ENCODE results near the gene LRRC4C.

LRRC4C gene

DNA sequence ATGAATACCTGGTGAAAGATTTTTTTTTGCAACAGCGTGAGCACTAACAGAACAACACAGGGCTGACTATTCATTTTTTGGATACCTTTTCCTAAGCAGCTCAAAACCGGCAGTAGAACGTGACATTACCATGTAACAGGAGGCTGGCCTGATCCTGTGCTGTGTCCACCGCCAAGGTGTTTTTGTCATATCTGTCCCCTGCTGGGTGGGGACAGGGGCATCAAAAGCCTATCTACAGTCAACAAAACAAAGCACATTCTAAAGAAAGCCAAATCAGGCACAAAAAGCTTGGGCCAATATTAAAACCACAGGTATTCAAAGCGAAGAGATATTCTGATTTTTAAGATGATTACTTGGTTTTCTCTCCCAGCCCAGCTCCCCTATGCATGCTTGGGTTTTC, 151.2 kb downstream of the LRRC4C start:
- Histone ChIP-seq H4K12ac (ENCODE audit: low read depth, low read length) (no peak overlapping the region), H2AK5ac (ENCODE audit: low read length) (no peak overlapping the region), H2BK12ac (ENCODE audit: low read length) (no peak overlapping the region), H3K4me3 (ENCODE audit: low read depth, low read length) (no peak overlapping the region), H2BK120ac (ENCODE audit: insufficient read depth, low read length, poor library complexity) (no peak overlapping the region), H3K4me1 (ENCODE audit: control insufficient read depth in 1 of 2, insufficient read depth in 2 of 2, low read length in 2 of 2) (no peaks in the 10 kb centered on the region), H3K27ac (ENCODE audit: low read depth, low read length) (no peak overlapping the region), H3K14ac (ENCODE audit: low read length) (no peak overlapping the region), H3K9me3 (ENCODE audit: insufficient read depth, low read depth, low read length) (no peaks in the 10 kb centered on the region), H2AFZ (ENCODE audit: insufficient read depth, low read length, poor library complexity) (no peak overlapping the region), H3K36me3 (ENCODE audit: control insufficient read depth in 1 of 2, insufficient read depth in 2 of 2, low read length in 2 of 2) (no peaks in the 10 kb centered on the region), H4K8ac (ENCODE audit: low read depth, low read length) (no peak overlapping the region), H3K9ac (ENCODE audit: low read length) (no peak overlapping the region), H3K79me2 (ENCODE audit: control insufficient read depth, insufficient read depth, low read length, poor library complexity) (no peaks in the 10 kb centered on the region), H2BK5ac (ENCODE audit: low read depth, low read length, poor library complexity) (no peak overlapping the region), H3K18ac (ENCODE audit: low read length) (no peak overlapping the region), H3K4ac (ENCODE audit: low read depth, low read length) (no peak overlapping the region), H3K23ac (ENCODE audit: low read length) (no peak overlapping the region), H4K91ac (ENCODE audit: low read depth, low read length) (no peak overlapping the region), H3K4me2 (ENCODE audit: low read length) (no peak overlapping the region), H3K79me1 (ENCODE audit: low read length) (no peaks in the 10 kb centered on the region), H3K27me3 (ENCODE audit: insufficient read depth, low read length) (no peaks in the 10 kb centered on the region)
- no CpG with 5 or more reads among the region's 5 CpGs for WGBS (ENCODE audit: extremely low coverage, insufficient coverage, insufficient read length)
- no peak for DNase-seq

DNA sequence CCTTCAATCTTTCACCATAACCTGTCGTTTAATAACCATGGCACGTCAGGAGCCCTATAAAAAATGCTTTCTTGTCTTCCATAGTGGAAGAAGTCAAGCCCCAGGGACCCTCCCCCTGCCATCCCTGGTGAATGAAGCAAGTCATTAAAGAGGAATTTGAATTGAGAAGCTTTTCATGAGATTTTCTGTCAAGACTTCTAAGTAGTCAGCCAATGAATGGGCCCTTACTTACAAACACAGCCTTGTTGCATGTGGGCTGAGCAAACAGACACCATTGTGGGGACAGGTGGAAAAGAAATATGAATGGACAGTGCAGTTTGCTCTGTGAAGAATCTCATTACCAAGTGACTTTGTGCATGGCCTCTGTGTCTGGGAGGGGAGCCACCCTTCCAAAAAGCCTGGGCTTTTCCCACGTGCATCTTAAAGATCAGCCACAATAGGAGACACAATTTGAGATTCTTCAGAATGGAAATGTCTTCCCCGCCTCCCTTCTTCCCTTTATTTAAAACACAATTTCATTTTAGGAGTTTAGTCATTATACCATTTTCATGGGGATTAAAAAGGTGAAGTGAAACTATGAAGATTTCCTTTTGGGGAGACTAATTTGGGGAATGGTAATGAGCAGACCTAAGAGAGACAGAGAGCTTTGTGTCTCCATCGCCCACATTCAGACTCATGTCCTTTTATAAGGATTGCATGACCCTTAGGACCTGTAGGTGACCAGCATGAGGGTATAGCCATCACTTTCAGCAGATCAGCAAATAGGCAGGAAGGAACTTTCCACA, 152.0 kb downstream of the LRRC4C start:
- H2BK5ac ChIP-seq (ENCODE audit: low read depth, low read length, poor library complexity), result no peak overlapping the region
- no peak for DNase-seq
- H3K9ac ChIP-seq (ENCODE audit: low read length), result no peak overlapping the region
- no peaks in the 10 kb centered on the region for H3K79me1 ChIP-seq (ENCODE audit: low read length)
- H3K4me3 ChIP-seq (ENCODE audit: low read depth, low read length), result no peak overlapping the region
- no peak overlapping the region for H3K4ac ChIP-seq (ENCODE audit: low read depth, low read length)
- no peak overlapping the region for H3K14ac ChIP-seq (ENCODE audit: low read length)
- H3K27ac ChIP-seq (ENCODE audit: low read depth, low read length), result no peak overlapping the region
- H2BK120ac ChIP-seq (ENCODE audit: insufficient read depth, low read length, poor library complexity), result no peak overlapping the region
- WGBS (ENCODE audit: extremely low coverage, insufficient coverage, insufficient read length), result no CpG with 5 or more reads among the region's 5 CpGs
- no peaks in the 10 kb centered on the region for H3K79me2 ChIP-seq (ENCODE audit: control insufficient read depth, insufficient read depth, low read length, poor library complexity)
- no peak overlapping the region for H3K23ac ChIP-seq (ENCODE audit: low read length)
- H3K4me1 ChIP-seq (ENCODE audit: control insufficient read depth in 1 of 2, insufficient read depth in 2 of 2, low read length in 2 of 2), result no peaks in the 10 kb centered on the region
- H2BK12ac ChIP-seq (ENCODE audit: low read length), result no peak overlapping the region
- no peak overlapping the region for H3K4me2 ChIP-seq (ENCODE audit: low read length)
- H3K27me3 ChIP-seq (ENCODE audit: insufficient read depth, low read length), result no peaks in the 10 kb centered on the region
- no peak overlapping the region for H4K91ac ChIP-seq (ENCODE audit: low read depth, low read length)
- no peaks in the 10 kb centered on the region for H3K36me3 ChIP-seq (ENCODE audit: control insufficient read depth in 1 of 2, insufficient read depth in 2 of 2, low read length in 2 of 2)
- no peak overlapping the region for H3K18ac ChIP-seq (ENCODE audit: low read length)
- H4K12ac ChIP-seq (ENCODE audit: low read depth, low read length), result no peak overlapping the region
- no peaks in the 10 kb centered on the region for H3K9me3 ChIP-seq (ENCODE audit: insufficient read depth, low read depth, low read length)
- no peak overlapping the region for H4K8ac ChIP-seq (ENCODE audit: low read depth, low read length)
- H2AK5ac ChIP-seq (ENCODE audit: low read length), result no peak overlapping the region
- H2AFZ ChIP-seq (ENCODE audit: insufficient read depth, low read length, poor library complexity), result no peak overlapping the region

DNA sequence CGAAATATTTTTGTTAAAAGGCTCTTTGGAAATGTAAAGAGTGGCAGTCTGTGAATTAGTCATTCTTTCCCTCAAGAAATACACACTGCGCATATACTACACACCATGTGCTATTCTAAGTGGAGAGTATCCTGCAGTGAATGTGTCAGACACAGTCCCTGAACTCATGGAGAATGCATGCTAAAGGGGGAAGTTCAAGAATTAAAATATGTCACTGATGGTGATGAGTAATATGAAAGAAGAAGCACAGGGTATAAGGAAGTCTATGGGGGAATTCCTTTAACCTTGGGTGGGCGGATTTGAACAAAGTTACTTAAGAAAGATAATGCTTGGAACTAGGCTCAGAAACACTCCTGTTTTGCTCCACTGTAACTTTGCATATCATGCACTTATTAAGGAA, 153.0 kb downstream of the LRRC4C start:
- Histone ChIP-seq H2AFZ (ENCODE audit: insufficient read depth, low read length, poor library complexity) (no peak overlapping the region), H3K4ac (ENCODE audit: low read depth, low read length) (no peak overlapping the region), H3K79me1 (ENCODE audit: low read length) (no peaks in the 10 kb centered on the region), H3K23ac (ENCODE audit: low read length) (no peak overlapping the region), H2AK5ac (ENCODE audit: low read length) (no peak overlapping the region), H3K27ac (ENCODE audit: low read depth, low read length) (no peak overlapping the region), H3K79me2 (ENCODE audit: control insufficient read depth, insufficient read depth, low read length, poor library complexity) (no peaks in the 10 kb centered on the region), H3K27me3 (ENCODE audit: insufficient read depth, low read length) (no peaks in the 10 kb centered on the region), H3K4me2 (ENCODE audit: low read length) (no peak overlapping the region), H3K4me1 (ENCODE audit: control insufficient read depth in 1 of 2, insufficient read depth in 2 of 2, low read length in 2 of 2) (no peaks in the 10 kb centered on the region), H3K4me3 (ENCODE audit: low read depth, low read length) (no peak overlapping the region), H4K12ac (ENCODE audit: low read depth, low read length) (no peak overlapping the region), H4K91ac (ENCODE audit: low read depth, low read length) (no peak overlapping the region), H3K9ac (ENCODE audit: low read length) (no peak overlapping the region), H3K36me3 (ENCODE audit: control insufficient read depth in 1 of 2, insufficient read depth in 2 of 2, low read length in 2 of 2) (no peaks in the 10 kb centered on the region), H3K14ac (ENCODE audit: low read length) (no peak overlapping the region), H2BK12ac (ENCODE audit: low read length) (no peak overlapping the region), H3K18ac (ENCODE audit: low read length) (no peak overlapping the region), H2BK5ac (ENCODE audit: low read depth, low read length, poor library complexity) (no peak overlapping the region), H3K9me3 (ENCODE audit: insufficient read depth, low read depth, low read length) (no peaks in the 10 kb centered on the region), H4K8ac (ENCODE audit: low read depth, low read length) (no peak overlapping the region), H2BK120ac (ENCODE audit: insufficient read depth, low read length, poor library complexity) (no peak overlapping the region)
- no peak for DNase-seq
- WGBS (ENCODE audit: extremely low coverage, insufficient coverage, insufficient read length), result no CpG with 5 or more reads among the region's 3 CpGs

DNA sequence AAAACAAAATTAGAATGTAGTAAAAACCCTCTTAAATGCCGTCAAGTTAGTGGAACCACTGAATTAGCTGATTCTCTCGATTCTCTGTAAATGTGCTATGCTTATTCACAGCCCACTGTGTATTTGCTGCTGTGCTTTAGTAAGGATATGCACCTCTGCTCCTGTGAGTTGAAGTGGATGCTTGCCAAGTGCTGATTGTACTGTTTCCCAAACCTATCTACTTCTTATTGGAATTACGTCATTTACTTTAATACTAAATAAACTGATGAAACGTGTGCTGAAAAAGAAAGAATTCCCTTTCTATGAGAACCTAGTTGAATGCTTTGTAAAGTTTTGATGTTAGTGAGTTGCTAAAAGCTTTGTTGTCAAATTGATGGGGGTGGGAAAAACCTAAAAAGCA, 158.4 kb downstream of the LRRC4C start:
- Histone ChIP-seq H3K27ac (ENCODE audit: low read depth, low read length) (no peak overlapping the region), H2BK120ac (ENCODE audit: insufficient read depth, low read length, poor library complexity) (no peak overlapping the region), H3K9me3 (ENCODE audit: insufficient read depth, low read depth, low read length) (no peaks in the 10 kb centered on the region), H4K91ac (ENCODE audit: low read depth, low read length) (no peak overlapping the region), H3K79me1 (ENCODE audit: low read length) (no peaks in the 10 kb centered on the region), H3K4me2 (ENCODE audit: low read length) (no peak overlapping the region), H3K36me3 (ENCODE audit: control insufficient read depth in 1 of 2, insufficient read depth in 2 of 2, low read length in 2 of 2) (no peaks in the 10 kb centered on the region), H4K12ac (ENCODE audit: low read depth, low read length) (no peak overlapping the region), H3K4me1 (ENCODE audit: control insufficient read depth in 1 of 2, insufficient read depth in 2 of 2, low read length in 2 of 2) (no peaks in the 10 kb centered on the region), H3K18ac (ENCODE audit: low read length) (no peak overlapping the region), H3K4me3 (ENCODE audit: low read depth, low read length) (no peak overlapping the region), H3K27me3 (ENCODE audit: insufficient read depth, low read length) (no peaks in the 10 kb centered on the region), H3K9ac (ENCODE audit: low read length) (no peak overlapping the region), H3K23ac (ENCODE audit: low read length) (no peak overlapping the region), H3K79me2 (ENCODE audit: control insufficient read depth, insufficient read depth, low read length, poor library complexity) (no peaks in the 10 kb centered on the region), H2BK5ac (ENCODE audit: low read depth, low read length, poor library complexity) (no peak overlapping the region), H2AK5ac (ENCODE audit: low read length) (no peak overlapping the region), H3K14ac (ENCODE audit: low read length) (no peak overlapping the region), H4K8ac (ENCODE audit: low read depth, low read length) (no peak overlapping the region), H2BK12ac (ENCODE audit: low read length) (no peak overlapping the region), H2AFZ (ENCODE audit: insufficient read depth, low read length, poor library complexity) (no peak overlapping the region), H3K4ac (ENCODE audit: low read depth, low read length) (no peak overlapping the region)
- WGBS (ENCODE audit: extremely low coverage, insufficient coverage, insufficient read length), result no CpG with 5 or more reads among the region's 4 CpGs
- DNase-seq, result no peak
